ENCODE measurements around the gene CDH2.

The CDH2 gene

DNA sequence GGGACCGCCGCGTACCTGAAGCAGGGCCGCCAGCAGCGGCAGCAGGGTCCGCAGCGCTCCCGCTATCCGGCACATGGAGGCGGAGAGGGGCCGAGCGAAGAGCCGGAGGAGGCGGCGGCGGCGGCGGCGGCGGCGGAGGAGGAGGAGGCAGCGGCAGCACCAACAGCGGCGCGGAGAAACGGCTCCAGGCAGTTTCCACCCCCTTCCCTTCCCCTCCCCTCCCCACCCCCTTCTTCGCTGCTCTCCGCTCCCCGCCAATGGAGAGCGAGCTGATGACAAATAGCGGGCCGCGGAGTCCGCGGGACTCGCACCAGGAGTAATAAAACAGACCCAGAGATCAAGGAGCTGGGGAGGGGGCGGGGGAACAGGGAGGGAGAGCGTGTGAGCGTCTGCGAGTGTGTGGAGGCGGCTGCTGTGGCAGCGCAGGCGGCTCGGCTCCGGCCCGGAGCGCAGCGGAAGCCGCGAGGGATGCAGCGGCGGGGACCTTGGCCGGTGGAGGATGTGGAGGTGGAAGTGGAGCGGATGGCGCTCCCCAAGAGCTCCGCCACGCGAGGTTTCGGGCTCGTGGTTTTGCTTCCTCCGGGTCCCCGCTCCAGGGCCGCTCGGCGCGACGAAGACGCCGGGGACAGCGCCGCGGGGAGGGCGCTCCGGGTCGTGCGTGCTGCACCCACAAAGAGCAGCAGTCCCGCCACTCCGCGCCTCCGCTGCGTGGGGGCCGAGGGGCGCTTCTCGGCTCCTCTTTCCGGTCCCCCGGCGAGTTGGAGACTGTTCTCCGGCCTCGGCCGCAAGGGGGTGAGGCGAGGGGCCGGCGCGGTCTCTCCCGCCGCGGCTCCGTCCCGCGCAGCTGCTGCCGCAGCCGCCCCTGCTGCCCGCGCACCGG, at the start of gene CDH2:
TSS of gene CDH2 (minus strand) at position 183 of the 880 bp plus-strand sequence. CDS start at position 75, 108 bp downstream.
- DNase-seq (ENCODE audit: low read depth in 2 of 2) = peak in 1 of 2 experiments; percentile 15

- DNase-seq (ENCODE audit: low read depth in 2 of 2) = no peak
Observed at GRCh38 chr18:28212060-28212459, 35.1 kb upstream of the CDH2 start.

- DNase-seq (ENCODE audit: low read depth in 2 of 2) = no peak
Observed at GRCh38 chr18:28208712-28209265, 31.9 kb upstream of the CDH2 start.

DNA sequence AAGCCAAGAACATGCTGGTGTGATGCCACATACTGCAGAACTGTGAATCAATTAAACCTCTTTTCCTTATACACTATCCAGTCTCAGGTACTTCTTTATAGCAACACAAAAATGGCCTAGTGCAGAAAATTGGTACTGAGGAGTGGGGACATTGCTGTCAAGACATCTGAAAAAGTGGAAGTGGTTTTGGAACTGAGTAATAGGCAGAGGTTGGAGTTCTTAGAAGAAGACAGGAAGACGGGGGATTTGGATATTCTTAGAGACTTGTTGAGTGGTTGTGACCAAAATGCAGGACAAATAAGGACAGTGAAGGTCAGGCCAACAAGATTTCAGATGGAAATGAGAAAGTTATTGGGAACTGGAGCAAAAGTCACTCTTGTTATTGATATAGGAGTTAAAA, 31.3 kb upstream of the CDH2 start:
- no peak for DNase-seq (ENCODE audit: low read depth in 2 of 2)

DNA sequence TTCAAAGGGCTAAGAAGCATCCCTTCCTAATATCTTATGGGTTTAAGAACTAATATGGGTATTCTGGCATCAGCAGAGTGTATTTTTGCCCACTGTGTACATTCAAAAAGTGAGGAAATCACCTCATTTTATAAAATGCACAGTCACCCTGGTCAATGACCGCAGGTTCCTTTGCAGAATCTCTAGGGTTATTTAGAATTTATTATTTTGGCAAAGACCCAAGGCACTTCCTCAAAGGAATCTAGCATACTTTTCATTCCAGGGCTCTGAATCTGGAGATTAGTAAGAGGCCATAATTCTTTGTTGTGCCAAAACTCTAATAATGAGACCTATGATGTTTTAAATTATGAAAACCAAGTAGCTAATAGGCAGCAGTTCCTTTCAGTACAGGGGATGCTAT, 27.2 kb upstream of the CDH2 start:
- DNase-seq (ENCODE audit: low read depth in 2 of 2) = no peak

DNA sequence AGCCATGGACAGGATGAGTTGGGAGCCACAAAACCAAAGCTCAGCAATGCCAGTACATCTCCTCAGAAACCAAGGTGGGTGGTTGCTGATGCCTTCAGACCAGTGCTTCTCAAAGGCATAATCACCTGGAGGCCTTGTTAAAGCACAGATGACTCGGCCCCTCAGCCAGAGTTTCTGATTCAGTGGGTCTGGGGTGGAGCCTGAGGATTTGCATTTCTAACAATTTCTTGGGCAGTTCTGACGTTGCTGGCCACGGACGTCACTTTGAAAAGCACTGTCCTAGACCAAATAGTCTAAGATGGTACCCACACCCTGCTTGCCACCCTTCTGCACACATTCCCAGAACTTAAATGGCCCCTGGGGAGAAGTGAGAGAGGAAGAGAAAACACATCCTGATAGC, 24.1 kb upstream of the CDH2 start:
- DNase-seq (ENCODE audit: low read depth in 2 of 2) = no peak

GRCh38 chr18:28198620-28199019, 21.7 kb upstream of the CDH2 start:
- DNase-seq (ENCODE audit: low read depth in 2 of 2) = no peak

DNA sequence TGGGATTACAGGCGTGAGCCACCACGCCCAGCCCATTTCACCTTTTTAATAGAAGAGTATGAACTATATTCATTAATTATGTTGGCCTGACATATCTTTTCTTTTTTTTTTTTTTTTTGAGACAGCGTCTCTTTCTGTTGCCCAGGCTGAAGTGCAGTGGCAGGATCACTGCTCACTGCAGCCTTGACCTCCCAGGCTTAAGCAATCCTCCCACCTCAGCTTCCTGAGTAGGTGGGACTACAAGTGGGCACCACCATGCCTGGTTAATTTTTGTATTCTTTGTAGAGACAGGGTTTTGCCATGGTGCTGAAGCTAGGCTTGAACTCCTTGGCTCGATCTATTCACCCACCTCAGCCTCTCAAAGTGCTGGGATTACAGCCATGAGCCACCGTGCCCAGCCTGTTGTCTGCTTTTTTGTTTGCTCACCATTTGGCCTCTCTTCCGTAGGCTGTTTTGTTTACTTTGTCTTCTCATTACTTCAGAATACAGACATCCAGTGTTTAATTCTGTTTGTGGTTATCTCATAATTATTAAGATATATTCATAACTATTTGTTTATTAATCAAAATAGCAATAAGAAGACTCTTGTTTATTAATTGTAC, 16.3 kb upstream of the CDH2 start:
- DNase-seq (ENCODE audit: low read depth in 2 of 2) = no peak

- no peak for DNase-seq (ENCODE audit: low read depth in 2 of 2)
Observed at GRCh38 chr18:28189400-28190239, 12.7 kb upstream of the CDH2 start.

GRCh38 chr18:28185121-28185520, 8.2 kb upstream of the CDH2 start:
- no peak for DNase-seq (ENCODE audit: low read depth in 2 of 2)

DNA sequence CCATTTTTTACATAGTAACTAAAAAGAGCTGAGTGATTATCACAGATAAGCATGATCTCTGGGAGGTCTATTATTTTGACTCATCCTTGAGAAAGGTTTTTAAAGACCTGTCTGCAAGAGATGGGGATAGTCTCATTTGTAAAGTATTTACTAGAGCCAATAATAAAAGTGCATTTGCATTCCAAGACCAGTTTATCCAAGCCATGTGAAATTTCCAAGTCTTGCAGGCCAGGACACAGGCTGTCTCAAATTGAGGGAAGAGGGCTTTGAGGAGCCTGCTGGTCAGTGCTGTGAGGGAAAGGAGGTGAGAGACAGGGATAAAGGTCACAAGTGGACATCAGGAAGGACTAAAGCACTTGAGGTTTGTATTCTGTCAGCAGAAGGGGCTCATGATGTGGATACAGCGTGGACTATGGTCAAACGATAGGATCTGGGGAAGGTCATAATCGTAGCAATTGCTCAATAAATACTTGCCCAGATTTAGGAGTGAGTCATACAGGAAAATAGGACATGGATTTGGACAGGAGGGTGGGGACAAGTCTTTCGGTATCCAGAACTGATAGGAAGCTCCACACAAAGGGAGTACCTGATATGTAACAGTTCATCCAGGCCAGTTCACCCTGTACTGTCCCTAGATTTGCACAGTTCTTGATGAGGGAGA, 6.6 kb upstream of the CDH2 start:
- DNase-seq (ENCODE audit: low read depth in 2 of 2) = no peak

GRCh38 chr18:28181616-28182015, 4.7 kb upstream of the CDH2 start:
- DNase-seq (ENCODE audit: low read depth in 2 of 2) = no peak

DNA sequence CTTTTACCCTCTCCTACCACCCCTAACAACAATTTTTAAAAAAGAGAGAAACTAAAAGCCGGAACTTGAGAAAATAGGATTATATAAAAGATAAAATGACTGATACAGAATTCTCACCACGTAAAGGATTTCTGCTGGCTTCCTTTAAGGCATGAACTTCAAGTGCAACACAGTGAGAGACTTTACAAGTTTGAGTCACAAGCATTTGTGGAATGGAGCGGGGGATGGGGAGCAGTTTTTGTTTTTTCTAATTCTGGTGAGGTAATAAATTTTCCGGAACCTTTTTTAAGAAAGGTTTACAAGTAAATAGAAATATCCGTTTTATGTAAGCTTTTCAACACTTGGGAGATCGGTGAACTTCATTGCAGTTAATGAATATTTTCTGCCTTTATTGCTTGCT, 1.8 kb upstream of the CDH2 start:
- DNase-seq (ENCODE audit: low read depth in 2 of 2) = no peak

GRCh38 chr18:28177828-28178635, 1.1 kb upstream of the CDH2 start:
- DNase-seq (ENCODE audit: low read depth in 2 of 2) = no peak

DNA sequence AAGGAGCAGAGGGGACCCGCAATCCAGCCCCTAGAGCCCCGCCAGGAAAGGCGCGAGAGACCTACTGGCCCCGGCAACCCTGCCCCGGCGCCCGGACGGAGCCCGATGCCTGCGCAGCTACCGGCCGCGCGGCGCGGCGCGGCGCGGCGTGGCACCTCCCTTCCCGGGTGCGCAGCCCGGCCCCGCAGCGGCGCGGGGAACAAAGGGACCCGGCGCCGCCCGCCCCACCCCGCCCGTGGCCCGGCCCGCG, 307 bp downstream of the CDH2 start:
- DNase-seq (ENCODE audit: low read depth in 2 of 2) = no peak

GRCh38 chr18:28175930-28176697, 816 bp downstream of the CDH2 start:
- DNase-seq (ENCODE audit: low read depth in 2 of 2) = no peak

DNA sequence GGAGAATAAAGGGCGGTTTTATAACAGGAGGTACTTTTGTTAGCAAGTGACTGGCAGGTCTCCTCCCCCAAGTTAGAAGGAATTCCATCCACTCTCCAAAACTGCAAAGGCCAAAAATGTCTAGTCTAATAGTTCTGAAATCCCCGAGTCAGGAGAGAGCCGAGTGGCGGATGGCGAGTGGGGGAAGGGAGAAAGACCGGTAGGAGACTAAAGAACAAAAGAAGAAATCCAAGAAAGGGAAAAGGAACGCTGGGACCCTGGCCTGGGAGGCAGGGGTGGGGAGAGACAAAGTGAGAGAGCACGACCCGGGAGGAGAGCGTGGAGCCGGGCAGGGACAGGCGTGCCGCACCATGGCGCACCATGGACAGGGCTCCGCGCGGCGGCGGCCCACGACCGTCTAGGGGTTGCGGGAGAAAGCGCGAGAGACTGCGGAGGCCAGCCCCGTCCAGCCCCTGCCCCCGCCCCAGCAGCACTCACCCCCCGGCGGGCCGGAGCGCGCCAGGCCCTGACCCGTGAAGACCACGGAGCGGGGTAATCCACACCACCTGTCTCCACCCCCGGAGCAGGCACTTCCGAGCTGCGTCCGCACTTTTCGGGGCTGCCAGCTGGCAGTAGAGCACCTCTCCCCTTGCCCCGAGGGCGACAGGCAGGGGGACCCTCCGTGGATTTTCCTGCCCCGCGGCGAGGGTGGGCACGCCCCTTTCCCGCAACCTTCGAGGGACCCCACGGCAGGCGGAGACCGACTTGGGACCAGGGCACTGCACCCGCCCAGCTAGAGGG, 1.6 kb downstream of the CDH2 start:
- no peak for DNase-seq (ENCODE audit: low read depth in 2 of 2)

- no peak for DNase-seq (ENCODE audit: low read depth in 2 of 2)
Observed at GRCh38 chr18:28174181-28174905, 2.6 kb downstream of the CDH2 start.

- DNase-seq (ENCODE audit: low read depth in 2 of 2) = no peak
Observed at GRCh38 chr18:28171837-28172236, 5.1 kb downstream of the CDH2 start.
